ENCODE data around the gene BMPER. TPM values are rescaled to one million over a fixed set of nuclear protein-coding genes. Genes with fewer than 3 reads are reported as not detected.

Gene BMPER
- total RNA-seq, 3 donors from 2014 or later (not counting 1 experiment from before 2014, with no cell fraction given), result 0.32 to 0.64 (median 0.50) TPM

DNA sequence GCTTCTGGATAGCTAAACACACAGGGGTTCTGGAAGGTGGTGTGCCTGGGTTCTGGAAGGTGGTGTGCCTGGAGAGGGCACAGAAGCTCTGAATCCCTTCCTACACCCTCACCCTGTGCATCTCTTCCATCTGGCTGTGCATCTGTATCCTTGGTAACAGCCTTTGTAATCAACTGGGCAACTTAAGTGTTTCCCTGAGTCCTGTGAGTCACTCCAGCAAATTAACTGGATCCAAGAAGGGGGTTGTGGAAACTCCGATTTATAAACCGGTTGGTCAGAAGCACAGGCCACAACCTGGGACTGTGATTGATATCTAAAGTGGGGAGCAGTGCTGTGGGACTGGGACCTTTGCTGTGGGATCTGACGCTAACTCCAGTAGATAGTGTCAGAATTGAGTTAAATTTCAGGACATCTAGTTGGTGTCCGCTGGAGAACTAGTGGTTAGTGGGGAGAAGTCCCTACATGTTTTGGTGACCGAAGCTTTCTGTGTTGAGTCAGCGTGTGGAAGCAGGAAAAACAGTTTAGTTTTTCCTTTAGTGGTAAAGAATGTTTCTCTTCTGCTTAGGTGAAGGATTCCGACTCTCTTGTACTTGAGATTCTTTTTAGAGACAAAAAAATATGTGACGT lies 228.1 kb downstream of the BMPER start:
- H3K9me3 Mint-ChIP-seq, result peaks cover 0 to 2% of the 10 kb centered on the region in 2 donors
- H3K27me3 ChIP-seq (ENCODE audit: control insufficient read depth, insufficient read depth, low read length), result no peaks in the 10 kb centered on the region
- H3K27ac Mint-ChIP-seq, result no peak overlapping the region
- H3K4me3 Mint-ChIP-seq, result no peak overlapping the region
- ATAC-seq (no peak), DNase-seq (no peak)
- no peak overlapping the region for H3K27ac ChIP-seq (ENCODE audit: low read length)
- TF ChIP-seq CTCF (IDR thresholded peaks at IDR 0.05), result no peak
- no peaks in the 10 kb centered on the region for H3K36me3 ChIP-seq (ENCODE audit: control insufficient read depth, insufficient read depth, low read length)
- no peaks in the 10 kb centered on the region for H3K4me1 Mint-ChIP-seq
- H3K36me3 Mint-ChIP-seq, result no peaks in the 10 kb centered on the region
- no peak overlapping the region for H3K4me3 ChIP-seq (ENCODE audit: low read length)
- intact Hi-C loops (cut with micrococcal nuclease), result no loop called here
- H3K27me3 Mint-ChIP-seq (ENCODE audit: low read depth in 2 of 2), result no peaks in the 10 kb centered on the region
- no peaks in the 10 kb centered on the region for H3K4me1 ChIP-seq (ENCODE audit: control insufficient read depth, insufficient read depth, low read length)
- 89% methylated on average over 8 of the region's 8 CpGs for WGBS (ENCODE audit: insufficient coverage)
- no peaks in the 10 kb centered on the region for H3K9me3 ChIP-seq (ENCODE audit: control insufficient read depth, insufficient read depth, low read length)

DNA sequence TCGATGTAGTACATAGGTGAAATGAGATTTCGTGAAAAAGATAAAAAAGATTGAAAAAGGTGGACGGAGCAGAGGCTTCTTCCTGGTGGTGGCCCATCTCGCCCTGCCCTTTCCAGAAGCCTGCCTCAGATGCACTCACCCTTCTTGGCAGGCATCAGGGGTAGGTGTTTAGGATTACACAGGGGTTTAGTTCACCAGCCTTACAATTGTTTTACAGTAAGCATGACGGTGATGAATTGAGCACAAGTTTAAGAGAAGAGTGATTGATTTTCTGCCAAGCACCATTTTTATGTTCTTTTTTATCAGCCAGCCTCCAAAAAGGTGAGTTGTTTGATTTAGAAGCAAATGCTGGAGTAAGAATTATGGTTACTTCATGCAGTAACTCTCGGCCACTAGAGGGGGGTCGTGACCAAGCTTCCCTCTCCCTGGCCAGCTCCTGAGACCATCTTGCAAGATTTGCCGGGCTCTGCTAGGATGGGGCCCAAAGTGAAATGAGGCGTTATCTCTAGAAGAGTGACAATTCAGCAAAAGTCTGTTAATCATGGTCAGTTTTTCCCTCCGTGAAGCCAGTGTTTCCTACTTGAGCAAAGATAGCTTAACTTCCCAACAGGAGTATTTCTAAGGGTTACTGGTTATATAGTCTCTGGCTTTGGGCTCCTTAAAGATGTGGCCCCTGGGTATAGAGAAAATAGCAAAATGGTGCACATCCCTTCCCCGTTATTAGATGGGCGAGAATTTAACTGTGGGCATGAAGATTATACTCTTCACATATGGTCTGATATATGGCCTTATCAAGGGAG lies 228.8 kb downstream of the BMPER start:
- H3K36me3 Mint-ChIP-seq, result no peaks in the 10 kb centered on the region
- H3K9me3 Mint-ChIP-seq, result peaks cover 0 to 2% of the 10 kb centered on the region in 2 donors
- H3K36me3 ChIP-seq (ENCODE audit: control insufficient read depth, insufficient read depth, low read length), result no peaks in the 10 kb centered on the region
- no peaks in the 10 kb centered on the region for H3K9me3 ChIP-seq (ENCODE audit: control insufficient read depth, insufficient read depth, low read length)
- H3K27me3 ChIP-seq (ENCODE audit: control insufficient read depth, insufficient read depth, low read length), result no peaks in the 10 kb centered on the region
- no peak overlapping the region for H3K4me3 ChIP-seq (ENCODE audit: low read length)
- WGBS (ENCODE audit: insufficient coverage), result 45% methylated on average over 12 of the region's 12 CpGs
- H3K27ac Mint-ChIP-seq, result no peak overlapping the region
- intact Hi-C loops (cut with micrococcal nuclease), result no loop called here
- H3K27ac ChIP-seq (ENCODE audit: low read length), result no peak overlapping the region
- H3K27me3 Mint-ChIP-seq (ENCODE audit: low read depth in 2 of 2), result no peaks in the 10 kb centered on the region
- no peak for DNase-seq
- no peak for ATAC-seq
- TF ChIP-seq CTCF (IDR thresholded peaks at IDR 0.05), result no peak
- H3K4me3 Mint-ChIP-seq, result no peak overlapping the region
- H3K4me1 Mint-ChIP-seq, result no peaks in the 10 kb centered on the region
- H3K4me1 ChIP-seq (ENCODE audit: control insufficient read depth, insufficient read depth, low read length), result no peaks in the 10 kb centered on the region

DNA sequence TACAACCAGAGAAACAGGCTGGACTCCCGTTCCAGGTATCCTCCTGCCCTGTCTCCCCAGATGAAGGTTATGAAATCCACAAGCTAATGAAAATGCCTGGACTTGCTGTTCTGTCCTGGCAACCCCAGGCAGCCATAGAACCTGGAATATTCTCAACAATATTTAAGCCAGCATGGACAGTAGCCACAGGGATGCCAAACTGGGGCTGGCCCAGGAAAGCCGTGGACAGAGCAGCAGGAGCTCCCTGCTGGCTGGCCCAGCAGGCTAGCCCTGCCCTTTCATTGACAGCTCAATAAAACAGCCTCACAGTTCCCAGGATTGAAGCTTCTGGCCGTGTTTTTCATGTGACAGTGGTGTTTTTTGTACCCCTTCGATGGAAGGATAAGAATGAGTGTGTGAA lies 230.6 kb downstream of the BMPER start:
- Mint-ChIP-seq H3K27me3 (ENCODE audit: low read depth in 2 of 2) (no peaks in the 10 kb centered on the region), H3K36me3 (no peaks in the 10 kb centered on the region), H3K9me3 (no peaks in the 10 kb centered on the region), H3K27ac (no peak overlapping the region), H3K4me3 (no peak overlapping the region), H3K4me1 (no peaks in the 10 kb centered on the region)
- Histone ChIP-seq H3K4me1 (ENCODE audit: control insufficient read depth, insufficient read depth, low read length) (no peaks in the 10 kb centered on the region), H3K27ac (ENCODE audit: low read length) (no peak overlapping the region), H3K27me3 (ENCODE audit: control insufficient read depth, insufficient read depth, low read length) (no peaks in the 10 kb centered on the region), H3K4me3 (ENCODE audit: low read length) (no peak overlapping the region), H3K36me3 (ENCODE audit: control insufficient read depth, insufficient read depth, low read length) (no peaks in the 10 kb centered on the region), H3K9me3 (ENCODE audit: control insufficient read depth, insufficient read depth, low read length) (no peaks in the 10 kb centered on the region)
- ATAC-seq (no peak), DNase-seq (no peak)
- 52% methylated on average over 4 of the region's 4 CpGs for WGBS (ENCODE audit: insufficient coverage)
- TF ChIP-seq CTCF (IDR thresholded peaks at IDR 0.05), result no peak
- intact Hi-C loops (cut with micrococcal nuclease), result no loop called here
